ENCODE data around the gene KCTD14.
A peak's percentile ranks its signal among the peaks of the same experiment; 100 is the strongest.

The KCTD14 gene

GRCh38 chr11:78022397-78023396, at the start of gene KCTD14:
Gene KCTD14, minus strand, starts transcription at chr11:78023276. Its CDS starts 27 bp downstream, at chr11:78023249.
- in situ Hi-C loops (cut with HindIII; ENCODE audit: low pct_unique_long_range_greater_than_20kb, low sequenced_read_pairs), result no loop called here
- no peak for DNase-seq (ENCODE audit: low read depth in 1 of 2, low spot score in 1 of 2)
- TF ChIP-seq JUND (IDR thresholded peaks at IDR 0.05; ENCODE audit: low read depth), result no peak

DNA sequence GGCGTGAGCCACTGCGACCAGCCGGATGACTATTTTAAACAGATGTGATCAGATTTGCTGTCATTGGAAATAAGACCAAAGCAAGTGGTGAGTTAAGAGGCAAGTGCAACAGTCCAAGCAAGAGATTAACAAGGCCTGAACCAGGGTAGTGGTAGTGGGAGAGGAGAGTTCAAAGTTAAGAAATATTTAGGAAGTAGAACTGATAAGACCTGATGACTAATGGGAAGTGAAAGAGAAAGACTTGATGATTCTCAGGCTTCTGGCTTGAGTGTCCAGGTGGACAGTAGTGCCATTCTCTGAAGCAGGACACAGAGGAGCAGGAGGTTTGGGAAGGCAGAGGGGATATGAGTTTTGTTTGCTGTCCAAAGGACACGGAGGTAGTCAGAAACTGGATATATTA, 49.4 kb upstream of the KCTD14 start:
- no peak for DNase-seq (ENCODE audit: low read depth in 1 of 2, low spot score in 1 of 2)
- in situ Hi-C loops (cut with HindIII; ENCODE audit: low pct_unique_long_range_greater_than_20kb, low sequenced_read_pairs), result no loop called here
- TF ChIP-seq JUND (IDR thresholded peaks at IDR 0.05; ENCODE audit: low read depth), result no peak

DNA sequence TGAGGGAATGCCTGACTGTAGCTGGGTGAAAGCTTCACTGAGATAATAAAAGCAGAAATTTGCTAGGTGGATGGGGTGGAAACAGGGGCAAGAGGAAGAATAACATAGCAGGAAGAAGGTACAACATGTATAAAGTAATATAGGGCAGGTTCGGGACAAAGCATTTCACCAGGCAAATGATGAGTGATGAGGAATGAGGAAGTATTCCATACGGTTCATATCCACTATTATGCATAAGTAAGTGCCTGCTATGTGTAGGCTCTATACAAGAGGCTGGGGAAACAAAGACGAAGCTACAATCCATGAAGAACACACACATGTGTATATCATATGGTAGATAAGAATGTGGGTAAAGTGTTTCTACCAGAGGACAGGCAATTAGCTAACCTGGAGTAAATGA, 48.6 kb upstream of the KCTD14 start:
- TF ChIP-seq JUND (IDR thresholded peaks at IDR 0.05; ENCODE audit: low read depth), result no peak
- in situ Hi-C loops (cut with HindIII; ENCODE audit: low pct_unique_long_range_greater_than_20kb, low sequenced_read_pairs), result no loop called here
- no peak for DNase-seq (ENCODE audit: low read depth in 1 of 2, low spot score in 1 of 2)

DNA sequence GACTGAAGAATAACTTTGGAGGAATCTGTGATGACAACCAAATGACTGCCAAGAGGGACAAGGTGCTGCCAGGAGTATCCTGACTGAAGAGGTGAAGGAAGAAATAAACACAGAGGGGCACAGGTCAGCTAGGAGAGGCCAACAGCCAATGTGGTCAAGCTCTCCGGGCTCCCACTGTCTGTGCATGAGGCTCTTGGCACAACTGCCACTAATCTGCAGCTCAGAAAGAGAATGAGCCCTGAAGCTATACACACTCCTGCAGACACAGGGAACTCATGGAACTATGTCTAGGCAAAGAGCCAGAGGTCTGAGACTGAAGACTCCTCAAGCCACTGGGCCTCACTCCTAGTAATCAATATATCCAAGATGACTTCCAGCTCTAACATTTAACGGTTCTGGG, 47.5 kb upstream of the KCTD14 start:
- DNase-seq (ENCODE audit: low read depth in 1 of 2, low spot score in 1 of 2), result peak in 1 of 2 experiments; percentile 48
- no peak for TF ChIP-seq JUND (IDR thresholded peaks at IDR 0.05; ENCODE audit: low read depth)
- in situ Hi-C loops (cut with HindIII; ENCODE audit: low pct_unique_long_range_greater_than_20kb, low sequenced_read_pairs), result no loop called here

GRCh38 chr11:78069465-78069864, 46.4 kb upstream of the KCTD14 start:
- in situ Hi-C loops (cut with HindIII; ENCODE audit: low pct_unique_long_range_greater_than_20kb, low sequenced_read_pairs), result no loop called here
- TF ChIP-seq JUND (IDR thresholded peaks at IDR 0.05; ENCODE audit: low read depth), result no peak
- DNase-seq (ENCODE audit: low read depth in 1 of 2, low spot score in 1 of 2), result peak in 1 of 2 experiments; percentile 49

DNA sequence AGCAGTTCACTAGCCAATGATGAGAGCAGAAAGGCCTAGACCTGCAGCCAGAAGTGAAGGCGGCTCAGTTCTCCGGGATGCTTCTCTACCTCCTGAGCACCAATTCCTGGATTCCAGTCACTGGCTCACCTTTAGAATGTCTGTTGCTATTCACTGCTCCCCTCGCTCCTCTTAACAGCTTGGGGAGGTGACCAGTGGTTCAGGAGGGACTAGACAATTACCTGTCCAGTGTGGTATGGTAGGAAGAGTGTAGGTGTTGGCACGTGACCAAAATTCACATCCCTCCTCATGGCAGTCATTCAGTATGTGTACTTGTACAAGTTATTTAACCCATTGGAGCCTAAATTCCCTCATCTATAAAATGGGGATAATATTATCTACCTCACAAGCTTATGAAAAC, 44.6 kb upstream of the KCTD14 start:
- no peak for DNase-seq (ENCODE audit: low read depth in 1 of 2, low spot score in 1 of 2)
- no peak for TF ChIP-seq JUND (IDR thresholded peaks at IDR 0.05; ENCODE audit: low read depth)
- in situ Hi-C loops (cut with HindIII; ENCODE audit: low pct_unique_long_range_greater_than_20kb, low sequenced_read_pairs), result no loop called here

DNA sequence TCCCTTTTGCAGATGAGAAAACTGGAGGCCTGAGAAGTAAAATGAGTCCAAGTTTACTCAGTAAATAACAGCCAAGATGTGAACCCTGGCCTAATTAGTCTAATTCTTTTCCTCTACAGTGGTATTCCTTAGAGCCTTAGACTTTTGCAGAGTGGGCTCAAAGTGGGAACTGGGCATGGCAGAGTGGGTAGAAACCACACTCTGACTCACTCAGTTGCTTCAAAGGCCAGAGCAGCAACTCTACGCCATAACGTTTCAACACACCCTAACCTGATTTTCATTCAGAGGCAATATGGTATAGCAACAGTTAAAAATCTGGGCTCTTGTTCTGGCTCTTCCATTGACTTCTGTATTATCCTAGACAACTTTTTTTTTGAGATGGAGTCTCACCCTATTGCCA, 43.4 kb upstream of the KCTD14 start:
- no peak for DNase-seq (ENCODE audit: low read depth in 1 of 2, low spot score in 1 of 2)
- in situ Hi-C loops (cut with HindIII; ENCODE audit: low pct_unique_long_range_greater_than_20kb, low sequenced_read_pairs), result no loop called here
- no peak for TF ChIP-seq JUND (IDR thresholded peaks at IDR 0.05; ENCODE audit: low read depth)

DNA sequence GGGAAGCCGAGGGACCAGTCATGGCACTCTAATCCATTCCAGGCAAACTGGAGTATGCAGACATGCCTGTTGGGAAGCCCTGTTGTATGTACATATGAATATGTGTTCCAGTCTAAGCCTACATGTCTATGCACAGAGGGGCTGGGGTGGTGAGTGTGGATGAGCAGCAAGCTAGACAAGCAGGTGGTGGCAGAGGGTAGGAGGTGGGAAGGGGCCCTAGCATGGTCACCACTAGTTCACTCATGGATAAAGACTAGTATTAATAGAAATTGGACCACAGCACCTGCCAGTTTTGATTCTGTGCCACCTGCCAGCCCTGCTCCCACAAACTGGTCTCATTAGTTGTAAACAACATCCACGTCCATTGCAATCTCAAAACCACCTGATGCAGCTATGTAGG, 42.1 kb upstream of the KCTD14 start:
- DNase-seq (ENCODE audit: low read depth in 1 of 2, low spot score in 1 of 2), result no peak
- TF ChIP-seq JUND (IDR thresholded peaks at IDR 0.05; ENCODE audit: low read depth), result no peak
- in situ Hi-C loops (cut with HindIII; ENCODE audit: low pct_unique_long_range_greater_than_20kb, low sequenced_read_pairs), result no loop called here

DNA sequence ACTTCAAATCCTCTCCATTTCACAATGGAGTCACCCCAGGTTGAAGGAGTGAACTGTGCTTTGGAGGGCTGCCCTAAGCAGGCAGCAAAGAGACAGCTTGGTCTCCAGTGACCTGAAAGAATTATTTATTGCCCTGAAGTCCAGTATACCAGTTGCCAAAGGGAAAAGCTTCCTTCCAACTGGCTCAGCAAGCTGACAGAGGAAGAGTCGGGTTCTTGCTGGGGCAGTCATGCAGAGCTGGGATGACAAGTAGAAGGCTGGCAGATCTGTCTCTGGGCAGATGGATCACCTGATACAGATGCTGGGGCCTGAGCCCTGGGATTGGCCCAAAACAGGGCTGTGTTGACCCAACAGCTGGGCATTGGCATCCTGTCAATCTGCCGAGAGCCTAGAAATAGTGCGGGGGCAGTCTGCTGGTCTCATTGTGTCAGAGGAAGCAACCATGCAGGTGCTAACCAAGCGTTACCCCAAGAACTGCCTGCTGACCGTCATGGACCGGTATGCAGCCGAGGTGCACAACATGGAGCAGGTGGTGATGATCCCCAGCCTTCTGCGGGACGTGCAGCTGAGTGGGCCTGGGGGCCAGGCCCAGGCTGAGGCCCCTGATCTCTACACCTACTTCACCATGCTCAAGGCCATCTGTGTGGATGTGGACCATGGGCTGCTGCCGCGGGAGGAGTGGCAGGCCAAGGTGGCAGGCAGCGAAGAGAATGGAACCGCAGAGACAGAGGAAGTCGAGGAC, 40.5 kb upstream of the KCTD14 start, which contains the start of gene THRSP:
Gene THRSP (plus strand): TSS at position 422 of the 742 bp plus-strand sequence. CDS start 21 bp downstream, at position 443.
- peak in 1 of 2 experiments; percentile 54 for DNase-seq (ENCODE audit: low read depth in 1 of 2, low spot score in 1 of 2)
- in situ Hi-C loops (cut with HindIII; ENCODE audit: low pct_unique_long_range_greater_than_20kb, low sequenced_read_pairs), result no loop called here
- TF ChIP-seq JUND (IDR thresholded peaks at IDR 0.05; ENCODE audit: low read depth), result no peak

GRCh38 chr11:78062671-78063070, 39.6 kb upstream of the KCTD14 start:
- in situ Hi-C loops (cut with HindIII; ENCODE audit: low pct_unique_long_range_greater_than_20kb, low sequenced_read_pairs), result no loop called here
- no peak for TF ChIP-seq JUND (IDR thresholded peaks at IDR 0.05; ENCODE audit: low read depth)
- no peak for DNase-seq (ENCODE audit: low read depth in 1 of 2, low spot score in 1 of 2)

GRCh38 chr11:78061921-78062311, 38.8 kb upstream of the KCTD14 start:
- TF ChIP-seq JUND (IDR thresholded peaks at IDR 0.05; ENCODE audit: low read depth), result no peak
- peak in 1 of 2 experiments; percentile 66 for DNase-seq (ENCODE audit: low read depth in 1 of 2, low spot score in 1 of 2)
- in situ Hi-C loops (cut with HindIII; ENCODE audit: low pct_unique_long_range_greater_than_20kb, low sequenced_read_pairs), result no loop called here

- in situ Hi-C loops (cut with HindIII; ENCODE audit: low pct_unique_long_range_greater_than_20kb, low sequenced_read_pairs), result no loop called here
- no peak for TF ChIP-seq JUND (IDR thresholded peaks at IDR 0.05; ENCODE audit: low read depth)
- DNase-seq (ENCODE audit: low read depth in 1 of 2, low spot score in 1 of 2), result peak in 1 of 2 experiments; percentile 69
Observed at GRCh38 chr11:78061088-78061920, 38.2 kb upstream of the KCTD14 start.

All from T47D (cell line).